ENCODE results near the gene SGCA. TPM values are rescaled to one million over a fixed set of nuclear protein-coding genes. Genes with fewer than 3 reads are reported as not detected.

SGCA gene
- total RNA-seq, 4 donors from 2014 or later = 72.7 to 145 (median 82.8) TPM

- Histone ChIP-seq H3K36me3 (peaks cover 3 to 26% (median 25%) of the 10 kb centered on the region in 4 donors), H3K27ac (replicated peaks in 1 of 4) (peak overlapping the region; percentile 88 to 94 (median 92)), H3K27me3 (peaks cover 0 to 15% (median 3%) of the 10 kb centered on the region in 4 donors), H3K9me3 (no peaks in the 10 kb centered on the region), H3K4me1 (peaks cover 26 to 96% (median 71%) of the 10 kb centered on the region in 4 donors), H3K4me3 (peak overlapping the region; percentile 51 to 69 (median 58))
- DNase-seq (ENCODE audit: extremely low spot score) = peak; percentile 97
- TF ChIP-seq POLR2A (IDR thresholded peaks at IDR 0.05; ENCODE audit: low read depth) (no peak), CTCF (IDR thresholded peaks at IDR 0.05) (peak; percentile 98 to 100 (median 100)), POLR2AphosphoS5 (IDR thresholded peaks at IDR 0.05) (peak in 1 of 2 donors; percentile 14)
- 2% methylated on average over 29 of the region's 55 CpGs for WGBS
- intact Hi-C loops (cut with DNase I) = loop anchor here (1.0 kb wide), 2 partner anchors 73 to 97 kb away; no protein-coding TSS in a partner anchor
Observed at GRCh38 chr17:50200457-50201275, 34.9 kb downstream of the SGCA start.

GRCh38 chr17:50201276-50201854 lies 35.6 kb downstream of the SGCA start, which contains the start of gene COL1A1:
TSS of gene COL1A1 (minus strand) at chr17:50201631. CDS start at chr17:50201513, 118 bp downstream.
- intact Hi-C loops (cut with DNase I) = no loop called here
- no peak for DNase-seq (ENCODE audit: extremely low spot score)
- WGBS = 11% methylated on average over 33 of the region's 34 CpGs

GRCh38 chr17:50203086-50203485 lies 37.3 kb downstream of the SGCA start:
- Histone ChIP-seq H3K4me3 (no peak overlapping the region), H3K9me3 (no peaks in the 10 kb centered on the region), H3K36me3 (peaks cover 0 to 2% (median under 1%) of the 10 kb centered on the region in 4 donors), H3K27ac (replicated peaks in 1 of 4) (peak overlapping the region; percentile 42 to 94 (median 59)), H3K4me1 (peaks cover 26 to 96% (median 66%) of the 10 kb centered on the region in 4 donors), H3K27me3 (peaks cover 0 to 15% (median 3%) of the 10 kb centered on the region in 4 donors)
- 58% methylated on average over 14 of the region's 14 CpGs for WGBS
- intact Hi-C loops (cut with DNase I) = no loop called here
- TF ChIP-seq EP300 (IDR thresholded peaks at IDR 0.05) (no peak), POLR2AphosphoS5 (IDR thresholded peaks at IDR 0.05) (no peak), CTCF (IDR thresholded peaks at IDR 0.05) (no peak), POLR2A (IDR thresholded peaks at IDR 0.05; ENCODE audit: low read depth) (no peak)
- no peak for DNase-seq (ENCODE audit: extremely low spot score)

More at GRCh38 chr17:50201276-50201854, 35.6 kb downstream of the SGCA start, which contains the start of gene COL1A1:
- peaks cover 0 to 15% (median 3%) of the 10 kb centered on the region in 4 donors for H3K27me3 ChIP-seq
- TF ChIP-seq EP300 (IDR thresholded peaks at IDR 0.05) (no peak), POLR2AphosphoS5 (IDR thresholded peaks at IDR 0.05) (peak; percentile 71 to 93), POLR2A (IDR thresholded peaks at IDR 0.05; ENCODE audit: low read depth) (peak; percentile 88), CTCF (IDR thresholded peaks at IDR 0.05) (no peak)
- peak within 1 kb of the TSS; percentile 51 to 69 (median 58) for H3K4me3 ChIP-seq
- no peaks in the 10 kb centered on the region for H3K9me3 ChIP-seq
- H3K4me1 ChIP-seq = peaks cover 26 to 96% (median 71%) of the 10 kb centered on the region in 4 donors
- peaks cover 0 to 20% (median 18%) of the 10 kb centered on the region in 4 donors for H3K36me3 ChIP-seq
- H3K27ac ChIP-seq (replicated peaks in 1 of 4) = peak within 1 kb of the TSS; percentile 88 to 94 (median 92)

GRCh38 chr17:50203604-50204345 lies 38.0 kb downstream of the SGCA start:
- WGBS = 70% methylated on average over 13 of the region's 13 CpGs
- Histone ChIP-seq H3K27ac (replicated peaks in 1 of 4) (peak overlapping the region; percentile 42 to 94 (median 59)), H3K27me3 (peaks cover 0 to 15% (median 3%) of the 10 kb centered on the region in 4 donors), H3K9me3 (no peaks in the 10 kb centered on the region), H3K4me3 (no peak overlapping the region), H3K4me1 (peaks cover 20 to 91% (median 63%) of the 10 kb centered on the region in 4 donors), H3K36me3 (no peaks in the 10 kb centered on the region)
- TF ChIP-seq POLR2A (IDR thresholded peaks at IDR 0.05; ENCODE audit: low read depth) (no peak), POLR2AphosphoS5 (IDR thresholded peaks at IDR 0.05) (no peak), EP300 (IDR thresholded peaks at IDR 0.05) (no peak), CTCF (IDR thresholded peaks at IDR 0.05) (no peak)
- no peak for DNase-seq (ENCODE audit: extremely low spot score)
- intact Hi-C loops (cut with DNase I) = no loop called here

Measured in esophagus muscularis mucosa (tissue), 4 donors.